Activated T-helper 2 cell treated with anti-CD3 and anti-CD28 coated beads, Interferon-gamma antibody, Interleukin-2, Interleukin-4, amounts not matched to agents 10 μg/mL and 5 μg/mL and 100 μg/mL, durations not matched to agents 14 hours and 24 hours and 36 hours (primary cell): ENCODE results near the gene CLEC2L. TPM values are rescaled to one million over a fixed set of nuclear protein-coding genes. Genes with fewer than 3 reads are reported as not detected.

Experiments
- DNase-seq: peaks from one replicate; pipeline ENCODE4 v3.0.0; 2021; ENCODE audit warnings: low spot score
- H3K27ac Mint-ChIP-seq: one replicate; pipeline ENCODE4 v1.8.0; 2021; ENCODE audit warnings: mixed read lengths
- H3K27me3 Mint-ChIP-seq: one replicate; pipeline ENCODE4 v1.8.0; 2021; ENCODE audit warnings: low read depth, mixed read lengths
- H3K36me3 Mint-ChIP-seq: one replicate; pipeline ENCODE4 v1.8.0; 2021; ENCODE audit warnings: low read depth, mixed read lengths
- H3K4me1 Mint-ChIP-seq: one replicate; pipeline ENCODE4 v1.8.0; 2021; ENCODE audit warnings: low read depth, mixed read lengths
- H3K4me3 Mint-ChIP-seq: one replicate; pipeline ENCODE4 v1.8.0; 2021; ENCODE audit warnings: low read depth, mild to moderate bottlenecking, moderate library complexity, mixed read lengths
- H3K9me3 Mint-ChIP-seq: one replicate; pipeline ENCODE4 v1.8.0; 2021; ENCODE audit warnings: mixed read lengths
- intact Hi-C: fragments of 100-400 bp; cut with micrococcal nuclease; formaldehyde crosslinking; loops from one replicate; pipeline ENCODE4 v1.15.1; 2023
- total RNA-seq: library from RNA; stranded (reverse); gene quantifications from 2 replicates; pipeline ENCODE4 v1.2.3, GENCODE V29; 2022

CLEC2L gene
- total RNA-seq, 1 donor from 2014 or later = not detected

DNA sequence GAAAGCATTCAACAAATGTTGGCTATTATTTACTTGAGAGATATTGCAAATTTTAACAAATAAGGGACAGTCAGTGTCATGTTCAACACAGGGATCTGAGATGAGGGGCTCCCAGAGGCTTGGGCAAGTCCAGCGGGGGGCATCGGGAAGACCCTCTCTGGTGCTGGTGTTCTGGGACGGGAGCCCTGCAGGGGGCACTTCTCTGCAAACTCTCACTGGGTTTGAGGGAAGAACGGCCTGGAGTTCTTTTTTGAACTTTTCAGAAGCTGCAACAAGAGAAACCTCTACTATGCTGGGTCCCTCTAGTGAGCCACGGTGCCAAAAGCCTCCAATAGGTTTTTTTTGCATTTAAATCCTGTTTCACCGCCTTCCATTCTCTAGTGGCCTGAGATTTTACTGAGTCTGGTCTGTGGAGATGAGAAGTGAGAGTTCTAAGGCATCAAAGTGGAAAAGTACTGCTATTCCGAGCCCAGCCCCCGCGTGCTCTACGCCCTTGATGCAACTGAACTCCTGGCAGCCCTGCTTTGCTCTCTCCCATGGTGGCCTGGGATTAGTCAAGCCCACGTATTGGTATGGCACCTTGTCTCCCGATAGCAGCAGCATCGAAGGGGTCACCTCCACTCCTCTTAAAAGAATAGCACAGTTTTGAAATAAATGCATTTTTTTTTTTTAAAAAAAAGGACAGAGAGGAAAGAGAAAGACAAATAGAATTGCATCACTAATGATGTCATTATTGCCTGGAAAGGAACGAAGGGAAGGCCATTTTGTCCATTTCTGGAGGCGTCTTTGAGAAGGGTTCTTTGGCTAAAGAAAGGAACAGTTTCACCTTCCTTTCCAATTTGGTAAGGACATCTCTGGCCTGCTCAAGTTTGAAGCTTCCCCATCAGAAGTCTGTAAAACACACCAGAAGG, 43.5 kb downstream of the CLEC2L start:
- H3K36me3 Mint-ChIP-seq = peaks cover 3% of the 10 kb centered on the region
- H3K4me1 Mint-ChIP-seq = no peaks in the 10 kb centered on the region
- no peaks in the 10 kb centered on the region for H3K9me3 Mint-ChIP-seq
- DNase-seq = no peak
- H3K27ac Mint-ChIP-seq = no peak overlapping the region
- H3K4me3 Mint-ChIP-seq = no peak overlapping the region
- intact Hi-C loops = no loop called here
- no peaks in the 10 kb centered on the region for H3K27me3 Mint-ChIP-seq

DNA sequence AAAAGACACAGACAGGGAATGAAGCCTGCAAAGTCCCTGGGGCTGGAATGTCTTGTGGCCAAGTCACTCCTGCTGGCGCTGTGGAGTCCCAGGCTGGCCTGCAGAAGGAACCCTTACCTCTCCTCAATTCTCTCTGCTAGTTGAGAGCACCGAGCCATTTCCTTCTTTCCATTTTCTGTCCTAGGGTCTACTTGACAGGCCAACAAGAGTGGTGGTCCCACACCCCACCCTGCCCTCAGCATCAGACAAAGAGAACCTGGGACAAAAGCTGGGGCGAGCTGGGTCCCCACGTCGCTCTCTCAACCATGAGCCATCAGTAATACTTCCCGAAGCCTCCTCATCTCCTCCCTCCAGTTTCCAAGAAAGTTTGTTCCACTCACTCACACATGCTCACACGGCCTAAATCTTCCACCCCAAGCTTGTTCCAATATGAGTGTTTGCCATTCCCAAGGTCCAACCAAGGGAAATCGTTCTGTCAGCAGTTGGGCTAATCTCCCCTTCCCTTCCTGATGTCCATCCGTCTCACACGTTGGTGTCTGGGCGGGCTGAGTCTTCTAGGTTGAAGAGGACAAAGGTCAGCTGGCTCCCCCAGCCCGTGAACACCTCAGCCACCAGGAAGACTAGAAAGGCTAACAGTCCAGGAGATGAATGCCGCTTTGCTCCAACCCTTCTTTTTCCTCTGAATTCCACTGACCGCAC, 44.3 kb downstream of the CLEC2L start:
- Mint-ChIP-seq H3K4me1 (no peaks in the 10 kb centered on the region), H3K9me3 (no peaks in the 10 kb centered on the region), H3K27me3 (no peaks in the 10 kb centered on the region), H3K4me3 (no peak overlapping the region), H3K27ac (no peak overlapping the region), H3K36me3 (peaks cover 3% of the 10 kb centered on the region)
- intact Hi-C loops = no loop called here
- no peak for DNase-seq

DNA sequence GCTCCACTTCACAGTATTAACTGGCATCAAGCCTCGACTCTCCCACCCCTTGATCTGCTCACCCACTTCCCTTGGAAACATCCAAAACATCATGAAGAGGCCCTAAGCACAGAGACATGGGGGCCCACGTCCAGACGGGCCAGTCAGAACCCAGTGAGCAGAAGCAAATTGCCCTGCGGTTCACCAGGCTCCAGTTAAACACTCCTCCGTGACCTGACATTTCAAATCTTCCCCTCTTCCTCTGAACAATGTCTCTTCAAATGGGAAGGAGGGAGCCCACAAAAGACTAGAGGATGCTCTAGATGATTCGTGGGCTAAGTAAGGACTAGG, 44.8 kb downstream of the CLEC2L start:
- no peak for DNase-seq
- Mint-ChIP-seq H3K36me3 (peaks cover 3% of the 10 kb centered on the region), H3K27me3 (no peaks in the 10 kb centered on the region), H3K9me3 (no peaks in the 10 kb centered on the region), H3K4me1 (no peaks in the 10 kb centered on the region), H3K4me3 (no peak overlapping the region), H3K27ac (no peak overlapping the region)
- intact Hi-C loops = no loop called here

DNA sequence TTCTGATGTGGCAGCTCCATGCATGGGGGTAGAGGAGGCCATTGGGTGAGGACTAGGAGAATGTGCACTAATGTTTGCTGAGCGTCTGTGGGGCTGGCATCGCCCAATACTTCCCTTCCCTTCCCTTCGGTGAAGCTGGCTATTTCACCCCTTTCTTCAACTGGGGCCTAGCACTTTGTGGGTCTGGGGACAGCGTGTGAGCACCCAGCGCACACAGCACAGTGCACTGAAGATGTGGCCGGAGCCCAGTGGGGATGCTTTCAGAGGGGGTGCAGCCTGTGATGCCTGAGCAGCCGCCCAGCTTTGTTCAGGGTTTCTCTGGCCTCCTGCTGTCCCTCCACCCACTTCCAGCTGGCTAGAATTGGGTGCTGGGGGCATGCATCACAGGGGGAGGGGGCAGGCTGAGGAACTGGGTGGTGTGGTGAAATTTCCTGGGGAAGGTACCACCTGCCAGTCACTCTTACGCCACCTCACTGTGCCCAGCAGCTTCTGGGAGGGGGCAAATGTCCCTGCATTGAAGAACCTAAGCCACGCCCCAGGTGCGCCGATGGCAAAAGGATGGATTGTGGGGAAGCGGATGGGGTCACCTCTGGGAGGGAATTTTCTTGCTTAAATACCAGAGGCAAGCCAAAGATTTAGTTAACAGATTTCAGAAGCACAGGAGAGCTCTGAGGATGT, 45.5 kb downstream of the CLEC2L start:
- intact Hi-C loops = no loop called here
- no peak for DNase-seq
- peaks cover 3% of the 10 kb centered on the region for H3K36me3 Mint-ChIP-seq
- H3K27me3 Mint-ChIP-seq = no peaks in the 10 kb centered on the region
- H3K4me1 Mint-ChIP-seq = no peaks in the 10 kb centered on the region
- H3K27ac Mint-ChIP-seq = no peak overlapping the region
- H3K9me3 Mint-ChIP-seq = no peaks in the 10 kb centered on the region
- no peak overlapping the region for H3K4me3 Mint-ChIP-seq

DNA sequence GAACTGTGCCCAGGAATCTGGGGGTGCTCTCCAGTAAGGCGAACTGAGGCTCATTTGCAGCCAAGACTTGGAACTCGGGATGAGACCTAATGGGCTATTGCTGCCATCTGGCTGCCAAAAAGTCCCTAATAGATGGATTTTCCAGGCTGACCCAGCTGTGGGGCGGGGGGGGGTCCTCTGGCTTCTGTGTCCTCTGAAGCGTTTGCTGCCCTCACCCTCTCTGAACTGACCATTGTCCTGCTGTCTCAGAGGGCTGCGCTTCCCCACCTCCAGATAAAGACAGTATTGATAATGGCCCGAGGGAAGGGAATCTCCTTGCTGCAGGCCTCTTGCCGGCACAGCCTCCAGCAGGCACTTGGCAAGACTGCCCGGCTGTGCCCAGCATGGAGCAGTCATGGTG, 46.6 kb downstream of the CLEC2L start:
- H3K9me3 Mint-ChIP-seq = no peaks in the 10 kb centered on the region
- H3K27ac Mint-ChIP-seq = no peak overlapping the region
- no peak for DNase-seq
- intact Hi-C loops = no loop called here
- no peak overlapping the region for H3K4me3 Mint-ChIP-seq
- H3K36me3 Mint-ChIP-seq = peaks cover 3% of the 10 kb centered on the region
- no peaks in the 10 kb centered on the region for H3K27me3 Mint-ChIP-seq
- no peaks in the 10 kb centered on the region for H3K4me1 Mint-ChIP-seq

DNA sequence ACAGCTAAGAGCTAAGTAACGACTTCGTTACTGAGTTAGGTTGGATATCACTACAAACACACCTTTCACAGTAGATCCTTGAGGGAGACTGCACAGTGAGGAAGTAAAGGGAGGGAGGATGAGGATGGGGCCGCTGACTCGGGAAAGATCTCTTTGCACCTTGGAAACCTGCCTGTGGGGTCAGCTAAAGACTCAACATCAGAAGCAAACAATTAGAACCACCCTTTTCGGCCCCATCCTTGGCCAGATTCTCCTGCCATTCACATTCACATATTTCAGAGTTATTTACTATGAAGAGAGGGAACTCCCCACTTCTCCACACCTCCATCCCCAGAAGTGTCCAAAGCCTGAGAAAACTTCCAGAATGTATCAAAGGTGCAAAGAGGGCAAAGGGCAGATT, 47.1 kb downstream of the CLEC2L start:
- no peak overlapping the region for H3K4me3 Mint-ChIP-seq
- no peak for DNase-seq
- intact Hi-C loops = no loop called here
- H3K27me3 Mint-ChIP-seq = no peaks in the 10 kb centered on the region
- H3K9me3 Mint-ChIP-seq = no peaks in the 10 kb centered on the region
- H3K36me3 Mint-ChIP-seq = peaks cover 3% of the 10 kb centered on the region
- H3K27ac Mint-ChIP-seq = no peak overlapping the region
- H3K4me1 Mint-ChIP-seq = no peaks in the 10 kb centered on the region

DNA sequence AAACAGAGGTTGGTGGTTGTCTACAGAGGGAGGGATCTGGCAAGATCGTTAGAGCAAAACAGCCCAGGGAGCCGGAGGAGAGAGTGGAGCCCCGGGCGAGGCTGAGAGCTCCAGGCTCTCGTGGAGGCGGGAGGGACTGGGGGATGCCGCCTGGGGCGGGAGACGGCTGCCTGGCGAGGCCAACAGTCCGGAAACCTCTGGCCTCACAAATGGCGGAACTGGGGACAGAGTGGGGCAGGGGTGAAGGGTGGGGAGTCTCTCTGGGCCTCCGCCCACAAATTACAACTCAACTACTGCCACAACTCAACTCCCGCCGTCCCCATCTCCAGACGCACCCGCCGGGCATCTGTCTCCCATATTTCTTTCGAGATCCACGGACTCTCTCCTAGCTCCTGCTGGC, 47.7 kb downstream of the CLEC2L start:
- intact Hi-C loops = no loop called here
- no peaks in the 10 kb centered on the region for H3K9me3 Mint-ChIP-seq
- no peak overlapping the region for H3K4me3 Mint-ChIP-seq
- no peaks in the 10 kb centered on the region for H3K27me3 Mint-ChIP-seq
- no peak overlapping the region for H3K27ac Mint-ChIP-seq
- no peaks in the 10 kb centered on the region for H3K4me1 Mint-ChIP-seq
- no peak for DNase-seq
- H3K36me3 Mint-ChIP-seq = peaks cover 3% of the 10 kb centered on the region

DNA sequence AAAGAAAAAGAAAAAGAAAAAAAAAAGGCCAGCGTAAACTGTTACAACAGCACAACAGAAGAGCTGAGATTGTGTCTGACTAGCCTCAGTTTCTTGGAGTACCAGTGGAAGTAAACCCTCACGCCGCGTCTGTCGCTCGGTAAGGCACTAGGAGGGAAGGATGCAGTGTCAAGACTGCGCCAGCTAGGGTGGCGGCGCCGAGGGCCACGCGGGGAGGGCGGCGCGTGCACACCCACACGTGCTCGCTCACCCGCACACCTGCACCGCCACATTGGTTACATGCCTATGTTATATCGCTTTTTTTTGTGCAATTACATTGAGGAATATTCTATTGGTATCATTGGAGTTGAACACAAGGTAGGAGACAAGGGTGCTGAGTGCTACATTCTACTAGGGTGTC, 48.2 kb downstream of the CLEC2L start:
- no peak for DNase-seq
- Mint-ChIP-seq H3K36me3 (peaks cover 3% of the 10 kb centered on the region), H3K27ac (no peak overlapping the region), H3K9me3 (no peaks in the 10 kb centered on the region), H3K4me1 (no peaks in the 10 kb centered on the region), H3K4me3 (no peak overlapping the region), H3K27me3 (no peaks in the 10 kb centered on the region)
- intact Hi-C loops = no loop called here

DNA sequence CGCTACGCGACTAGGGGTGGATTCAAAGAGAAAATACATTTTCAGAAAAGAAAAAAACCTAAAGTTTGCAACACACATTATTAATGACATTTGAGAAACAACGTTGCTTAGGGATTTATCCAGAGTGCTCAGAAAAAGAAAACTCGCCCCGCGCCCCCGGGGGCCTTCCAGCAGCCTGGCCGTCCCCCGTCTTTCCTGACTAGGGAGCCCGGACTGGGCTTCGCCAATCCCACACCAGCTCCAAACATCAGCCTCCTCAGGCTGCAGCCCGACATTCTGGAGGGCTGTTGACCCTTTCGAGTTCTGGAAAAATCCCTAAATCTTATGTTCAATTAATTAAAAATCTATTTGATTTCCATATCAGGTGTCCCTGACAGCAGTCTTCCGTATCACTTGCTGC, 48.6 kb downstream of the CLEC2L start:
- H3K27me3 Mint-ChIP-seq = no peaks in the 10 kb centered on the region
- no peak overlapping the region for H3K27ac Mint-ChIP-seq
- peaks cover 3% of the 10 kb centered on the region for H3K36me3 Mint-ChIP-seq
- no peaks in the 10 kb centered on the region for H3K4me1 Mint-ChIP-seq
- intact Hi-C loops = no loop called here
- no peaks in the 10 kb centered on the region for H3K9me3 Mint-ChIP-seq
- H3K4me3 Mint-ChIP-seq = no peak overlapping the region
- DNase-seq = no peak

DNA sequence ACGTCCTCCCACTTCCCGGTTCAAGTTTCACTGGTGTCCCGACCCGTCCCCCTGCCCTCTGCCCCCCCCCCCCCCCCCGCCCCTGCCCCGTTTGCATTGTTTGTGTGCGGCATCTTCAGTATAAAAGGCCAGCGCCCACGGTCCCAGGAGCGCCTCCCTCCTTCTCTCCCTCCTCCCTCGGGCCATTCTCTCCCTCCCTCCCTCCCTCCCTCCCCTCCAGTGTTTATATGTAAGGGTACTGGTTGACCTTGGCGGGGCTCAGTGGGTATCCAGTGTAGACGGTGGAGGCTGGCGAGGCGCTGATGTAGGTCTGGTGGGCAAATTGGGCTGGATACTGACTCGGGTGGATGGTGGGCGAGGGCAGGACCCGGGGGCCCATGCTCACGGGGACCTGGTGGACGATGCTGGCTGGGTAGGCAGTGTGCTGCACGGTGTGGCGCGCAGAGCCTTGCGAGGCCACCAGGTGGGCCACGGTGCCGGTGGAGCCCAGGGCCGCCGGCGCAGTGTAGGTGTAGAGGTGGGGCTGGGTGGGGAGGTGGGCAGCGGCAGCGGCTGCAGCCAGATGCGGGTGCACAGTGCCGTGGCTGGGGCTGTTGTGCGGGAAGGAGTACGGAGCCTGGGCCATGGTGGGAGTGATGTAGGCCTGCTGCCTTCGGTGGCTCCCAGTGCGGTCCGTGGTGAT, 49.4 kb downstream of the CLEC2L start:
- H3K36me3 Mint-ChIP-seq = peaks cover 3% of the 10 kb centered on the region
- intact Hi-C loops = no loop called here
- H3K9me3 Mint-ChIP-seq = no peaks in the 10 kb centered on the region
- no peak for DNase-seq
- H3K4me1 Mint-ChIP-seq = no peaks in the 10 kb centered on the region
- no peak overlapping the region for H3K27ac Mint-ChIP-seq
- H3K27me3 Mint-ChIP-seq = no peaks in the 10 kb centered on the region
- no peak overlapping the region for H3K4me3 Mint-ChIP-seq

DNA sequence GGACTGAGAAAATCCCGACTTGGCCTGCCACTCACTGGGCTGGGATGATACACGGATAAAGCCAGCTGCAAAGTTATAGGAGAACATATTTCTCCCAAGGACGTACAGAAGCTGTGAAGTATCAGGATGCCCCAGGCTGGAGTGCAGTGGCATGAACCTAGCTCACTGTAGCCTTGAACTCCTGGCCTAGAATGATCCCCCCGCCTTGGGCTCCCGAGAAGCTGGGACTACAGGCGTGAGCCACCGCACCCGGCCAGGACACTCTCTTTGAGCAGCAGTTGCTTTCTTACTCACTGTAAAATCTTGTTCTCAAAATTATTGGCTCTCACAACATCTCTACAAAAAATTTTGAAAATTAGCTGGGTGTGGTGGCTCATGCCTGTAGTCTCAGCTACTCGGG, 50.4 kb downstream of the CLEC2L start:
- Mint-ChIP-seq H3K36me3 (peaks cover 3% of the 10 kb centered on the region), H3K27ac (no peak overlapping the region)

DNA sequence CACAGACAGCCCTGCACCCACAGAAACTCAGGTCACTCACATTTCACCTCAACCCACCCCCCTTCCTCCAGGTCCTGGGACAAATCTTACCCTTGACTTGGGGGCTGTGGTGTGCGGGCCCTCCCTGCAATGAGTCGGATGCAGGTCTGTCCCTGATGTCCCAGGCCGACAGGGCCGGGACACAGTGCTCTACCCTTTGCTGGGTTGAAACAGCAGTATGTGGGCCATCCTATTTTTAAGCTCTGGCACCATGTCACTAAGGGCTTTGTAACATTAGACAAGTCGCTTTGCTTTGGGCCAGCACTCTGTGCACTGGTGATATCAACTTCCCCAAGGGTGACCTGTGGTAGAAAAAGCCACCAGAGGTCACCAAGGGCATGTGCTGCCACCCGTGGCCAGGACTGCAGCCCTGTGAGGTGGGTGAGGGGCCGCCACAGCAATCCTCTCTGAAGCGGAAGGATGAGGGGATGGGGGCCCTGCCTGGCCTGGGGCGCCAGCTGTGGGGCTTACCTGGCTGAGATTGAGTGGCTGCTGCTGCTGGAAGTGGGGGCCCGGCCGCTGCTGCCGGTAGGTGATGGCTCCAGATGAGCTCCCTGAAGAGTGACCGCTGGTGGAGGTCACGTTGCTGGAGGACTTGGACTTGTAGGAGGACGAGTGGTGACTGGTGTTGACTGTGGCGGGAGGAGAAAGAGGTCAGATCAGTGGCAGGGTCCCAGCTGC, 51.3 kb downstream of the CLEC2L start:
- no peak for DNase-seq
- intact Hi-C loops = no loop called here
- no peaks in the 10 kb centered on the region for H3K4me1 Mint-ChIP-seq
- H3K9me3 Mint-ChIP-seq = no peaks in the 10 kb centered on the region
- H3K36me3 Mint-ChIP-seq = peaks cover 3% of the 10 kb centered on the region
- H3K4me3 Mint-ChIP-seq = no peak overlapping the region
- no peaks in the 10 kb centered on the region for H3K27me3 Mint-ChIP-seq
- H3K27ac Mint-ChIP-seq = no peak overlapping the region

More for the DNA sequence above, 50.4 kb downstream of the CLEC2L start:
- no peak for DNase-seq
- Mint-ChIP-seq H3K27me3 (no peaks in the 10 kb centered on the region), H3K4me3 (no peak overlapping the region), H3K4me1 (no peaks in the 10 kb centered on the region), H3K9me3 (no peaks in the 10 kb centered on the region)
- intact Hi-C loops = no loop called here
